GM19324 (cell line): Measurements from ENCODE around the gene SH3RF3.

ENCODE experiments used
- ATAC-seq: cut with Tn5 transposase; IDR thresholded peaks from one replicate; pipeline ENCODE4 v1.9.1; 2021; ENCODE audit warnings: mild to moderate bottlenecking, moderate library complexity; ENCODE audit not compliant: unreplicated experiment, low FRiP score

Gene SH3RF3

GRCh38 chr2:109255654-109256053 lies 126.6 kb downstream of the SH3RF3 start:
- ATAC-seq, result no peak

GRCh38 chr2:109256111-109256510 lies 127.1 kb downstream of the SH3RF3 start:
- no peak for ATAC-seq

GRCh38 chr2:109256921-109257320 lies 127.9 kb downstream of the SH3RF3 start:
- ATAC-seq, result no peak

GRCh38 chr2:109257653-109258052 lies 128.6 kb downstream of the SH3RF3 start:
- no peak for ATAC-seq

GRCh38 chr2:109258376-109258775 lies 129.4 kb downstream of the SH3RF3 start:
- no peak for ATAC-seq

- no peak for ATAC-seq
Measured at GRCh38 chr2:109258905-109259540, 130.0 kb downstream of the SH3RF3 start.

- ATAC-seq, result no peak
Measured at GRCh38 chr2:109259671-109260070, 130.7 kb downstream of the SH3RF3 start.

GRCh38 chr2:109260116-109260855 lies 131.3 kb downstream of the SH3RF3 start:
- no peak for ATAC-seq

- no peak for ATAC-seq
Measured at GRCh38 chr2:109260886-109261700, 132.1 kb downstream of the SH3RF3 start.

- ATAC-seq, result no peak
Measured at GRCh38 chr2:109261906-109262631, 133.1 kb downstream of the SH3RF3 start.

- no peak for ATAC-seq
Measured at GRCh38 chr2:109264595-109265328, 135.8 kb downstream of the SH3RF3 start.

- ATAC-seq, result no peak
Measured at GRCh38 chr2:109265369-109265768, 136.4 kb downstream of the SH3RF3 start.

- no peak for ATAC-seq
Measured at GRCh38 chr2:109265953-109266352, 136.9 kb downstream of the SH3RF3 start.

GRCh38 chr2:109266496-109266895 lies 137.5 kb downstream of the SH3RF3 start:
- no peak for ATAC-seq

- no peak for ATAC-seq
Measured at GRCh38 chr2:109266998-109267854, 138.2 kb downstream of the SH3RF3 start.

- ATAC-seq, result no peak
Measured at GRCh38 chr2:109268916-109269315, 139.9 kb downstream of the SH3RF3 start.

GRCh38 chr2:109269706-109270504 lies 140.9 kb downstream of the SH3RF3 start:
- ATAC-seq, result no peak
